Smooth muscle cell (in vitro differentiated cells): ENCODE results near the gene CRELD2. TPM values are rescaled to one million over a fixed set of nuclear protein-coding genes. Genes with fewer than 3 reads are reported as not detected.

Experiments used
- DNase-seq: peaks from one replicate; lab custom pipeline; 2025; ENCODE audit not compliant: unreplicated experiment; lab: John Stamatoyannopoulos, UW
- H2AFZ ChIP-seq: fragments of 200-600 bp; sonication (generic); 2 replicates; pipeline ENCODE4 v1.6.0; 2016; ENCODE audit warnings: antibody characterized with exemption, low read depth, mild to moderate bottlenecking
- H3F3A ChIP-seq: fragments of 200-600 bp; sonication (generic); 2 replicates; pipeline ENCODE4 v1.6.0; 2017; ENCODE audit warnings: antibody characterized with exemption, low read depth
- H3K27ac ChIP-seq: fragments of 200-600 bp; sonication (generic); 2 replicates; pipeline ENCODE4 v1.5.1; 2016; ENCODE audit warnings: low read depth, mild to moderate bottlenecking
- H3K27me3 ChIP-seq: fragments of 200-600 bp; sonication (generic); 2 replicates; pipeline ENCODE4 v1.6.1; 2016; ENCODE audit warnings: low read depth, mild to moderate bottlenecking
- H3K36me3 ChIP-seq: fragments of 200-600 bp; sonication (generic); 2 replicates; pipeline ENCODE4 v1.5.1; 2016; ENCODE audit warnings: low read depth
- H3K4me1 ChIP-seq: fragments of 200-600 bp; sonication (generic); 2 replicates; pipeline ENCODE4 v1.5.1; 2016; ENCODE audit warnings: low read depth
- H3K4me2 ChIP-seq: fragments of 200-600 bp; sonication (generic); 2 replicates; pipeline ENCODE4 v1.6.0; 2016; ENCODE audit warnings: mild to moderate bottlenecking
- H3K4me3 ChIP-seq: fragments of 200-600 bp; sonication (generic); 2 replicates; pipeline ENCODE4 v1.5.1; 2016; ENCODE audit warnings: mild to moderate bottlenecking
- H3K79me2 ChIP-seq: fragments of 200-600 bp; sonication (generic); 2 replicates; pipeline ENCODE4 v1.6.0; 2016; ENCODE audit warnings: low read depth, mild to moderate bottlenecking
- H3K9ac ChIP-seq: fragments of 200-600 bp; sonication (generic); 2 replicates; pipeline ENCODE4 v1.6.0; 2016; ENCODE audit warnings: low read depth
- H3K9me3 ChIP-seq: fragments of 200-600 bp; sonication (generic); replicated peaks from 2 replicates; pipeline ENCODE4 v1.5.1; 2016; ENCODE audit warnings: low read depth
- H4K20me1 ChIP-seq: fragments of 200-600 bp; sonication (generic); 2 replicates; pipeline ENCODE4 v1.6.0; 2016; ENCODE audit warnings: low read depth
- WGBS: methylation state at CpG from one replicate; pipeline ENCODE4 v1.1.7; 2016; ENCODE audit warnings: low lambda C conversion rate; 5-methylcytosine and 5-hydroxymethylcytosine counted together
- polyA plus RNA-seq: library from polyadenylated mRNA; unstranded; fragments of >200 nt; fragmentation: Nextera tagmentation; extraction: Ambion mirVana; gene quantifications from 2 replicates; pipeline ENCODE4 v1.2.1, GENCODE V29; 2016
- total RNA-seq: library from RNA; depleted of rRNA; stranded (reverse); fragments of >200 nt; gene quantifications from 2 replicates; pipeline ENCODE4 v1.2.3, GENCODE V29; 2014
- TF ChIP-seq, protein P1 (sequence below): fragments of 200-600 bp; sonication (generic); IDR thresholded peaks from 2 replicates; pipeline ENCODE4 v1.5.1; 2017; ENCODE audit warnings: borderline replicate concordance, mild to moderate bottlenecking, antibody characterized with exemption; ENCODE audit not compliant: insufficient read depth, poor library complexity, severe bottlenecking

CRELD2 gene
- total and polyA plus RNA-seq, 2 experiments from 2014 or later: 52.7 to 127 TPM

DNA sequence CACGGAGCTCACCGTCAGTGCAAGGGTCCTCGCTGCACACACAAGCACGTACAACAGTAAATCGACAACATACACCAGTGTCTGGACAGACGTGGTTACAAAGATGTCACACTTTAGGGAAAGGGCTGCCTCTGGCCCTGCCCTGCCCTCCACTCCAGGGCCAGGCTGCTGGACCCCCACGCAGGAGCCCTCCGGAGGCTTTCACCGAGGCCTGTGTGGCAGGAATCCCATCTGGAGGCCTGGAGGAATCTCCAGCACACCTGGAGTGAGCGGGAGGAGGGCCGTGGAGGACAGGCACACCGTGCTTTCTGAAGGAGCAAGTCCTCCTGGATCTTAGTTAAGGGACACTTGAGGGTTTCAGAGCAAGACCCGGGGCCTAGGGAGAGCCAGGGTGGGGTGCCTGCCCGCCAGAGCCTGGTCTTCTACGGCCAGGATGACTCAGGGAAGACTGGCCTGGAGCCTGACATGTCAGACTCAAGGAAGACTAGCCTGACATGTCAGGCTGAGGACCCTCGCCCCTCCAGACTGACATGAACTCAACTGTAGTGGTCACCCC, 40.0 kb downstream of the CRELD2 start:
- Histone ChIP-seq H3F3A (no peaks in the 10 kb centered on the region), H3K9ac (no peak overlapping the region), H3K4me1 (peaks cover 8% of the 10 kb centered on the region), H4K20me1 (peaks cover 21% of the 10 kb centered on the region), H3K27me3 (no peaks in the 10 kb centered on the region), H3K4me3 (no peak overlapping the region), H3K27ac (no peak overlapping the region), H2AFZ (no peak overlapping the region), H3K36me3 (no peaks in the 10 kb centered on the region), H3K9me3 (no peaks in the 10 kb centered on the region), H3K79me2 (peaks cover 23% of the 10 kb centered on the region), H3K4me2 (no peak overlapping the region)
- 88% methylated on average over 16 of the region's 16 CpGs for WGBS
- no peak for DNase-seq
- TF ChIP-seq, protein P1, sequence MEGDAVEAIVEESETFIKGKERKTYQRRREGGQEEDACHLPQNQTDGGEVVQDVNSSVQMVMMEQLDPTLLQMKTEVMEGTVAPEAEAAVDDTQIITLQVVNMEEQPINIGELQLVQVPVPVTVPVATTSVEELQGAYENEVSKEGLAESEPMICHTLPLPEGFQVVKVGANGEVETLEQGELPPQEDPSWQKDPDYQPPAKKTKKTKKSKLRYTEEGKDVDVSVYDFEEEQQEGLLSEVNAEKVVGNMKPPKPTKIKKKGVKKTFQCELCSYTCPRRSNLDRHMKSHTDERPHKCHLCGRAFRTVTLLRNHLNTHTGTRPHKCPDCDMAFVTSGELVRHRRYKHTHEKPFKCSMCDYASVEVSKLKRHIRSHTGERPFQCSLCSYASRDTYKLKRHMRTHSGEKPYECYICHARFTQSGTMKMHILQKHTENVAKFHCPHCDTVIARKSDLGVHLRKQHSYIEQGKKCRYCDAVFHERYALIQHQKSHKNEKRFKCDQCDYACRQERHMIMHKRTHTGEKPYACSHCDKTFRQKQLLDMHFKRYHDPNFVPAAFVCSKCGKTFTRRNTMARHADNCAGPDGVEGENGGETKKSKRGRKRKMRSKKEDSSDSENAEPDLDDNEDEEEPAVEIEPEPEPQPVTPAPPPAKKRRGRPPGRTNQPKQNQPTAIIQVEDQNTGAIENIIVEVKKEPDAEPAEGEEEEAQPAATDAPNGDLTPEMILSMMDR: no peak

DNA sequence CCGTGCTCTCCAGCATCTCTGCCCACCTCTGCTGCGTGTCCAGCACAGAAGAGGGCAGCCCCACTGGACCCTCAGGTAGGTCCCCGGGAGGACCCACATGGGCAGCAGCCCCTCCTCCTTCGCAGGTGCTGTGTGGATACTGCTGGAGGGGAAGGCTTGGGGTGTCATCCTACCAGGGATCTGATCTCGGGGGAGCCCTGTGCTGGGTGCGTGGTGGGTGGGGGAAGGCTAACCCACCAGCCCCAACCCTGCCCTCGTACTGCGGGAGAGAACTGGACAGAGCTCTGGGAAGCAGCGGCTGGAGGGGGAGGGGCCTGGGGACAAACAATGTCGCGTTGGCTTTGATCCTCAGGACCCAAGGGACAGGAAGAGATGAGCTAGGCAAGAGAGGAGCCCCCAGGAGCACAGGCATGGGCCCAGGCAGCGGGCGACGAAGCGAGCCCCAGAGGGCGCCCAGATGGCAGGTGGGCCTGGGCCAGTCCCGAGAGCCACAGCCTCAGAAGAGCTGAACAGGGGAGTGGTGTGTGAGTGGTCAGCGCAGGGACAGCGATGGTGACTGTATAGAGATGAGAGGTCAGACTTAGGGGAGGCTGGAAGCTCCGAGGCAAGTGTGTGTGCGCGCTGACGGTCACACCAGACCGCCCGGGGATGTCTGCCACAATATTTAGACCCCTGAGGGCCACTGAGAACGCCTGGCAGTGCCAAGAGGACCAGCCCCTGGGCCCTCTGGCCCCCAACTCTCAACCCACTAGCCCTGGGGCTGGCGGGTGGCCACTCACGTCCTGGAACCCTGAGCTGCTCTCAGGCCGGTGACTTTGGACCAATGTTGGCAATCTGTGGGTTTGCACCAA, 40.7 kb downstream of the CRELD2 start:
- peak overlapping the region; percentile 82 for H3K27ac ChIP-seq
- peaks cover 8% of the 10 kb centered on the region for H3K4me1 ChIP-seq
- DNase-seq: no peak
- no peak overlapping the region for H3K9ac ChIP-seq
- peaks cover 29% of the 10 kb centered on the region for H4K20me1 ChIP-seq
- TF ChIP-seq, protein P1: no peak
- peaks cover 30% of the 10 kb centered on the region for H3K79me2 ChIP-seq
- no peak overlapping the region for H2AFZ ChIP-seq
- peak overlapping the region; percentile 63 for H3K4me3 ChIP-seq
- no peaks in the 10 kb centered on the region for H3K27me3 ChIP-seq
- no peaks in the 10 kb centered on the region for H3K36me3 ChIP-seq
- no peaks in the 10 kb centered on the region for H3F3A ChIP-seq
- H3K9me3 ChIP-seq: no peaks in the 10 kb centered on the region
- H3K4me2 ChIP-seq: peak overlapping the region; percentile 89
- WGBS: 92% methylated on average over 25 of the region's 29 CpGs

DNA sequence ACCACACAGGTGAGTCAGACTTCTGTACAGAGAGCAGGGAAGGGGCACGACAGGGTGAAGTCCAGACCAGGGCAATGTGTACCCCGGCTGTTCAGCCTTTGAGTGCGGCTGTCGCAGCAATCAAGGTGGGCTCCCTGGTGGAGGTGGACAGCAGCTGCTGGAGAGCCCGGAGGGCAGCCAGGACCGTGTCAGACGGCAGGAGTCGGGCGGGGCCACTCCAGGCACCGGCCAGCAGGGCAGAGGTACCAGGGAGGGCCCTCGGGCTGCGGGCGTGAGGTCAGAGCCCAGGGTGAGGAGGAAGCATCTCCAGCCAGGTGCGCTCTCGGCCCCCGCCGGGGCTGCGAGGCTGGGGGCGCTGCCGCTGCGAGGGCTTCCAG, 41.3 kb downstream of the CRELD2 start:
- Histone ChIP-seq H3K27ac (peak overlapping the region; percentile 82), H3K4me1 (peaks cover 8% of the 10 kb centered on the region), H3F3A (no peaks in the 10 kb centered on the region), H2AFZ (no peak overlapping the region), H3K27me3 (no peaks in the 10 kb centered on the region), H3K4me2 (peak overlapping the region; percentile 89), H4K20me1 (peaks cover 35% of the 10 kb centered on the region), H3K9me3 (no peaks in the 10 kb centered on the region), H3K4me3 (peak overlapping the region; percentile 63), H3K36me3 (no peaks in the 10 kb centered on the region), H3K79me2 (peaks cover 33% of the 10 kb centered on the region), H3K9ac (no peak overlapping the region)
- DNase-seq: no peak
- WGBS: 20% methylated on average over 21 of the region's 21 CpGs
- TF ChIP-seq, protein P1: no peak
